CD4-positive, alpha-beta T cell treated with Interleukin-17A for 4 hours (primary cell): ENCODE measurements around the gene SELL.
"Not testable (repeated sequence)": the region's sequence is repeated elsewhere in the genome, so short reads cannot be mapped to it uniquely, and the experiment has no call there.

ENCODE experiments used
- DNase-seq: peaks from one replicate; pipeline ENCODE4 v3.0.0-alpha.2; 2020; ENCODE audit warnings: mixed read lengths

The SELL gene

GRCh38 chr1:169701261-169702005 is 10.0 kb downstream of the SELL start:
- no peak for DNase-seq

DNA sequence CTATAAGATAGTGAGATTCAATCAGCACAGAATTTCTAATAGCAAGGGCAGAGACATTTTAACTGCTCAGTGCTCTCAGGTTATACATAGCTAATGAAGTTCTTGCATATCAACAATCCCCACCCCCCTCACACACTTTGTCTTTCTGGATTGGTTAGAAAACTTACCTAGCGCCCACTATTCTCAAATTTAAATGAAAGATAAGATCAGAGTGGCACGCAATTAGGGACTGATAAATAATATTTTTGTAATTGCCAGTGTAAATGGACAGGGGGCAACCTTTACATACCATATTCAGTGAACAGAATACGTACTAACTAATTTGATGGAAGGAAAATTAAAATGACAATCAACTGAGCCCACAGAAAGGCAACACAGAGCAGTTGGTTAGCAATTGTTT is 11.7 kb downstream of the SELL start:
- DNase-seq = no peak

GRCh38 chr1:169698976-169699375 is 12.4 kb downstream of the SELL start:
- no peak for DNase-seq

DNA sequence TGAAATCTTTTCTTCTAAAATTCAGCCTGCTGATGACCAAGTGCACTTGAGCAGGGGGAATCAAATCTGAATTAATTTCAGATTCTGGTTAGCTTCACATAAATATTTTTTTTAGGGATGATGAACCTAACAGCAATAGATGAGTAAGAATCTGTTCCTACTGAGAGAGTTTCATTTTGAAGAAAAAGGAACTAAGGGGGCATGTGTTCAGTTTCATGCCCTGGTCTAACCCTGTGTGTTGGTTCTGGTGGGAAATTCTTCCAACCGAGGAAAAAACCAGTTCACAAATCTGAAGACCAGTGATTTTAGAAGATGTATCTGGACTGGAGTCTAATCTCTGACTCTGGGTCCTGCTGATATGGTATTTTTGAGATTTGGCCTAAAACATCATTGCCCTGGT is 13.7 kb downstream of the SELL start:
- no peak for DNase-seq

DNA sequence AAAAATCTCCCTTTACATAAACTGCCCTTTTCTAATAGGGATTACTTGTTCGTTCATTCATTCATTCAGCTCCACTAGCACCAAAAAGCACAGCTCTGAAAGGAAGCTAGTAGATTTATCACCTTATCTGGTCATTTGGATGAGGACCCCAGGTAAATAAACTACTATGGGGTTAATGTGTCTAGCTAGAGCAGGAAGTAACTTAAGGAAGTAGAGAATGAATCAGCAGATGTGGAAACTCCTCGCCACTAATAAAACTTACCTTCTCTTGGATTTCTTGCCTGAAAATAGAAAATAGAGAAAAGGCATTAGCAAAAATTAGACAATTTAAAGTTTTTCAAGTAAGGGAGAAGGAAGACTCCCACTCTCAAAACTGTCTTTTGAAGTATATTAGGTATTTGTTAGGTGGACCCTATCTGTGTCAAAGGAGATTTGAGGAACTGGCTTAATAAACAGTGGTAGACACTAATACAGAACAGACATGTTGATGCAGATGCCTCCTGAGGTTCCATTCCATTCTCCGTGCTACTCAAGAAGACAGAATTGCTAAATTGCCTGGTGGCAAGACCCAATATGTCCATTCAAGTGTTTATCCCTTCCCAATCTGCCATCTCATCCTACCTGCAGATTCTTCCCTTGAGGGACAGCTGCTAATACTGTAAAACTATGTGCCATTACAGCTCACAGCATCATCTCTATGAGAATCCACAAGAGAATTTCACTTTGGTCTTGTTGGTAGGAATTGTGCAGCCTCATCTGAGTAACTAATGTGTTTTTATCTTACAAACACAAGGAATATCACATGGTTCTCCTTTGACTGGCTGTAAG is 14.9 kb downstream of the SELL start:
- DNase-seq = no peak

- DNase-seq = peak; percentile 62
These were observed 16.9 kb downstream of the SELL start for GRCh38 chr1:169694304-169695075.

DNA sequence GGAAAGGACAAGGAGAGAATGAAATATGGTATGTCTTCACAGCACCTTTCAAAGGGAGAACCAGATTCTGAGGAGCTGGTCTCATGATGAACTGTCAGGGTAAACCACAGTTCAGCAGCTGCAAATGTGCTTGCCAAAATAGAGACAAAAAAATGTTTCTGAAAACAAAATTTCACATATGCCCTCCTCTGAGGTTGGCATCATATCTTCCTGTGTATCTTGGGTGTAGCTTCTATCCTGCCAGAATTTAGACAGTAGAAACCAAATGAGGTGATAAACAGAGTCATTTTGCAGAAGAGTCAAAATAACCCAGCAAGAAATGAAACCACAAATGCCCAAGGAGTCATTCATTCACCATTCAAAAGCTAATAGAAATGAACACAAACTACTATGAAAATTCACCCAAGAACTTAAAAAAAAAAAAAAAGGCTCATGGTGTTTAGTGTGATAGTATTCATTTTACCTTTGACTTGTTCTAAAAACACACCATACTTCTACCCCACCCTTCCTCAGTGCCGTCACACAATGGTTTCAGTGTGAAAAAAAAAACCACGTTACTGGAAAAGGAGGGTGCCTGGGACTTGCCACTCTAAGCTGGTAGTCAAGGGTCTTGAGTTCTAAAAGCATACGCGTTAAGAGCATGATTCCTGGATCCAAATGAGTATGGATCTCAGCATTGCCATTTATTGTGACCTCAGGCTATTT is 18.5 kb downstream of the SELL start:
- peak; percentile 60 for DNase-seq

GRCh38 chr1:169690489-169690888 is 20.9 kb downstream of the SELL start:
- no peak for DNase-seq

- DNase-seq = no peak
These were observed 22.0 kb downstream of the SELL start for GRCh38 chr1:169689395-169689794.

DNA sequence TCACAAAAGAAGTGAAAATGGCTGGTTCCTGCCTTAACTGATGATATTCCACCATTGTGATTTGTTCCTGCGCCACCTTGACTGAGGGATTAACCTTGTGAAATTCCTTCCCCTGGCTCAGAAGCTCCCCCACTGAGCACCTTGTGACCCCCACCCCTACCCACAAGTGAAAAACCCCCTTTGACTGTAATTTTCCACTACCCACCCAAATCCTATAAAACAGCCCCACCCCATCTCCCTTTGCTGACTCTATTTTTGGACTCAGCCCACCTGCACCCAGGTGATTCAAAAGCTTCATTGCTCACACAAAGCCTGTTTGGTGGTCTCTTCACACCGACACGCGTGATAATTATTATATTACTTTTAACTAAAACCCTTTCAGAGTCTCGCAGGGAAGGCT is 23.0 kb downstream of the SELL start:
- not testable (repeated sequence) for DNase-seq

GRCh38 chr1:169683661-169684060 is 27.8 kb downstream of the SELL start:
- no peak for DNase-seq

DNA sequence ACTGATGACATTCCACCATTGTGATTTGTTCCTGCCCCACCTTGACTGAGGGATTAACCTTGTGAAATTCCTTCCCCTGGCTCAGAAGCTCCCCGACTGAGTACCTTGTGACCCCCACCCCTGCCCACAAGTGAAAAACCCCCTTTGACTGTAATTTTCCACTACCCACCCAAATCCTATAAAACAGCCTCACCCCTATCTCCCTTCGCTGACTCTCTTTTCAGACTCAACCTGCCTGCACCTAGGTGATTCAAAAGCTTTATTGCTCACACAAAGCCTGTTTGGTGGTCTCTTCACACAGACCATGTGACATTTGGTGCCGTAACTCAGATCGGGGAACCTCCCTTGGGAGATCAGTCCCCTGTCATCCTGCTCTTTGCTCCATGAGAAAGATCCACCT is 28.3 kb downstream of the SELL start:
- not testable (repeated sequence) for DNase-seq

DNA sequence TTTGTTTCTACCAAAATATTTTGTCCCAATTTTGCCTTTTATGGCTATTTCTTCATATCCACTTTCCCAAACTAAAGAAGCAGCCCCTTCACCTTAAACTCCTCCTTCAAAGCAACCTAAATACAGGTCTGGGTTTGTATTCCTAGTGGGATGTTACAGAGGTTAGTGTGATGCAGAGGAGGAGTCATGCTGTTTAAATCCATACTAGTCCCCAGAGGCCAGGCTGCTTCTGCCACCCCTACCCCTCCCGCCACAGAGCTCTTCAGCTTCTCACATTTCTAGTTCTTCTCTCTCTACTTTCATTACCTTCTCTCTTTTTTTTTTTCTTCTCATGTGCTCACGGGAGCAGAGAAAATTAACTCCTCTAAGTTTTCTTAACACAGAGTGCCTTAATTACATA is 29.3 kb downstream of the SELL start:
- DNase-seq = no peak

GRCh38 chr1:169681140-169681539 is 30.3 kb downstream of the SELL start:
- DNase-seq = no peak

GRCh38 chr1:169680377-169681019 is 30.9 kb downstream of the SELL start:
- DNase-seq = peak; percentile 51

GRCh38 chr1:169679692-169680091 is 31.7 kb downstream of the SELL start:
- DNase-seq = no peak

DNA sequence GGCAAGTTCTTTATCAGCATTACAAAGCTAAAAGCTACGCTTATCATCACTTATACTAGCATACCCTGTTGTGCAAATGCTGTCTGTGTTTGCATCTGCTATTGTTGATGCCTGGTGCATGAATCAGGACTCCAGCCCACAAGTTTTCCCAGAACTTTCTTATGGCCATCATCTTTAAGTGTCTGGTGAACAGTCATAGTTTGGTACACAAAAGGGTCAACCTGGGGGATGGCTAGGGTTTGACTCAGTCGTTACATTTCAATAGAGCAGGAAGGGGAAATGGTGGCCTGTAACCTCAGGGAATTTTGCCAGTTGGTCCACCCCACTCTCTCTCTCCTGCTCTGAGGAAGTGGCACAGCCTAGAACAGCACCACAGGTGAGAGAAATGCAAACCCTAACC is 35.4 kb downstream of the SELL start:
- no peak for DNase-seq

DNA sequence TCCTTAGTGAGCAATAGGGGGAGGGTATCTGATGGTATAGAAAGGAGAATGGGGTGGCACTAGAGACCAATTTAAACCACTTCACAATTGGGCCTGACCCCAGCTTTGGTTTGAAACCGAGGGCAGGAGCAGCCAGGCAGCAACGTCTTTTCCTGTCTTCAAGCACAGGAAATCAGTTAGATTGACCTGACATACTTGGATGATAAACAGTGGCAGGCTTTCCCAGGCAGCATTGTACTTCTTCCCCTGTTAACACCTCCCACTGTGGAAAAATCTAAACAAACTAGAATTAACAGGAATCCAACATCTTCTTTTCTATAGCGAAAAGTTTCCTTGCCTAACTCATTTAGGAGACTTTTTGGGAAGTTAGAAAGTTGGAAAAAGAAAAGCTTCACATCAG is 40.6 kb downstream of the SELL start:
- DNase-seq = peak; percentile 29

- DNase-seq = not testable (repeated sequence)
These were observed 41.2 kb downstream of the SELL start for GRCh38 chr1:169670244-169670643.

DNA sequence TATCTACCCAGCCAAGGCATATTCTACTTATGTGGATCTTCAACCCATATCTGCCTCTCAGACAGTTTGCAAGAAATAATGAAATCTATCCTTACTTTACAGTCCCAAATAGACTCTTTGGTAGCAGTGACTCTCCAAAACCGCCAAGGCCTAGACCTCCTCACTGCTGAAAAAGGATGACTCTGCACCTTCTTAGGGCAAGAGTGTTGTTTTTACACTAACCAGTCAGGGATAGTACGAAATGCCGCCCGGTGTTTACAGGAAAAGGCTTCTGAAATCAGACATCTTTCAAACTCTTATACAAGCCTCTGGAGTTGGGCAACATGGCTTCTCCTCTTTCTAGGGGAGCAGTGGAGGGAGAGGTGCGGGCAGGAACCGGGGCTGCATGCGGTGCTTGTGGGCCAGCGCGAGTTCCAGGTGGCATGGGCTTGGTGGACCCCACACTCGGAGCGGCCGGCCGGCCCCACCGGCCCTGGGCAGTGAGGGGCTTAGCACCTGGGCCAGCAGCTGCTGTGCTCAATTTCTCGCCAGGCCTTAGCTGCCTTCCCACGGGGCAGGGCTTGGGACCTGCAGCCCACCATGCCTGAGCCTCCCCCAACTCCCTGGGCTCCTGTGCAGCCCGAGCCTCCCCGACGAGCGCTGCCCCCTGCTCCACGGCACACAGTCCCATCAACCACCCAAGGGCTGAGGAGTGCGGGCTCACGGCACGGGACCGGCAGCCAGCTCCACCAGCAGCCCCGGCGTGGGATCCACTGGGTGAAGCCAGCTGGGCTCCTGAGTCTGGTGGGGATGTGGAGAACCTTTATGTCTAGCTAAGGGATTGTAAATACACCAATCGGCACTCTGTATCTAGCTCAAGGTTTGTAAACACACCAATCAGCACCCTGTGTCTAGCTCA is 43.5 kb downstream of the SELL start:
- DNase-seq = peak; percentile 37

GRCh38 chr1:169667227-169667639 is 44.2 kb downstream of the SELL start:
- DNase-seq = not testable (repeated sequence)
